AG04450 (cell line): ENCODE measurements around the gene TTC28. TPM values are rescaled to one million over a fixed set of nuclear protein-coding genes. Genes with fewer than 3 reads are reported as not detected.

Experiments used
- CTCF ChIA-PET: fragments of 300-600, 350-600 bp; formaldehyde crosslinking; extraction: SDS; loops from one replicate; lab custom pipeline; 2022; ENCODE audit warnings: antibody characterized with exemption, inconsistent platforms; lab: Charles Lee
- POLR2A ChIA-PET: fragments of 350-600 bp; formaldehyde crosslinking; extraction: SDS; loops from one replicate; lab custom pipeline; 2021; ENCODE audit warnings: antibody characterized with exemption, inconsistent platforms; lab: Yijun Ruan, JAX
- DNase-seq: peaks from one replicate; pipeline ENCODE4 v3.0.0-alpha.2; 2011; ENCODE audit warnings: low read depth, low spot score
- H3K27ac ChIP-seq: one replicate; pipeline ENCODE4 v1.5.1; 2012; ENCODE audit warnings: low read depth, low read length, control low read depth
- H3K27me3 ChIP-seq: one replicate; pipeline ENCODE4 v1.6.0; 2012; ENCODE audit warnings: low read length; ENCODE audit not compliant: control insufficient read depth, insufficient read depth
- H3K4me3 ChIP-seq: 2 replicates; pipeline ENCODE4 v1.5.1; 2011; ENCODE audit warnings: mild to moderate bottlenecking, low read depth, low read length, control low read depth
- H3K9me3 ChIP-seq: 2 replicates; pipeline ENCODE4 v1.5.1; 2012; ENCODE audit warnings: low read length; ENCODE audit not compliant: control insufficient read depth, insufficient read depth
- polyA plus RNA-seq: library from polyadenylated mRNA; depleted of rRNA; stranded (reverse); fragments of >200 nt; gene quantifications from 2 replicates; pipeline ENCODE4 v1.2.3, GENCODE V29; 2011
- TF ChIP-seq, protein P1 (sequence below): IDR thresholded peaks from 2 replicates; pipeline ENCODE4 v1.5.1; 2011; ENCODE audit warnings: low read depth, low read length, control low read depth, inconsistent platforms

The TTC28 gene
- polyA plus RNA-seq, 1 experiment = 11.2 TPM

DNA sequence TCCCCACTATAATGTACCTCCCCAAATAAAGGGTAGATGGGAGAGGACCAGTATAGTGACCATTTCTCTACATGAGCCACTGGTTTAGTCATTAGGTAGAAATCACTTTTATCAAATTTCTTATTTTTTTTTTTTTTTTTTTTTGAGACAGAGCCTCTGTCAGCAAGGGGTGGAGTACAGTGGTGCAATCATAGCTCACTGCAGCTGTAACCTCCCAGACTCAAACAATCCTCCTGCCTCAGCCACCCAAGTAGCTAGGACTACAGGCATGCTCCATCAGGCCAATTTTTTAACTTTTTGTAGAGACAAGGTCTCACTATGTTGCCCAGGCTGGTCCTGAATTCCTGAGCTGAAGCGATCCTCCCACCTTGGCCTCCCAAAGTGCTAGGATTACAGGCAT, 322.4 kb downstream of the TTC28 start:
- Histone ChIP-seq H3K27me3 (no peaks in the 10 kb centered on the region), H3K27ac (no peak overlapping the region), H3K9me3 (no peaks in the 10 kb centered on the region), H3K4me3 (no peak overlapping the region)
- ChIA-PET CTCF (interaction anchor here (0.6 kb wide), 1 partner anchor 40 kb away, joined by 3 read pairs; no protein-coding TSS in a partner anchor), POLR2A (no interaction called here)
- TF ChIP-seq, protein P1, sequence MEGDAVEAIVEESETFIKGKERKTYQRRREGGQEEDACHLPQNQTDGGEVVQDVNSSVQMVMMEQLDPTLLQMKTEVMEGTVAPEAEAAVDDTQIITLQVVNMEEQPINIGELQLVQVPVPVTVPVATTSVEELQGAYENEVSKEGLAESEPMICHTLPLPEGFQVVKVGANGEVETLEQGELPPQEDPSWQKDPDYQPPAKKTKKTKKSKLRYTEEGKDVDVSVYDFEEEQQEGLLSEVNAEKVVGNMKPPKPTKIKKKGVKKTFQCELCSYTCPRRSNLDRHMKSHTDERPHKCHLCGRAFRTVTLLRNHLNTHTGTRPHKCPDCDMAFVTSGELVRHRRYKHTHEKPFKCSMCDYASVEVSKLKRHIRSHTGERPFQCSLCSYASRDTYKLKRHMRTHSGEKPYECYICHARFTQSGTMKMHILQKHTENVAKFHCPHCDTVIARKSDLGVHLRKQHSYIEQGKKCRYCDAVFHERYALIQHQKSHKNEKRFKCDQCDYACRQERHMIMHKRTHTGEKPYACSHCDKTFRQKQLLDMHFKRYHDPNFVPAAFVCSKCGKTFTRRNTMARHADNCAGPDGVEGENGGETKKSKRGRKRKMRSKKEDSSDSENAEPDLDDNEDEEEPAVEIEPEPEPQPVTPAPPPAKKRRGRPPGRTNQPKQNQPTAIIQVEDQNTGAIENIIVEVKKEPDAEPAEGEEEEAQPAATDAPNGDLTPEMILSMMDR = no peak
- no peak for DNase-seq

DNA sequence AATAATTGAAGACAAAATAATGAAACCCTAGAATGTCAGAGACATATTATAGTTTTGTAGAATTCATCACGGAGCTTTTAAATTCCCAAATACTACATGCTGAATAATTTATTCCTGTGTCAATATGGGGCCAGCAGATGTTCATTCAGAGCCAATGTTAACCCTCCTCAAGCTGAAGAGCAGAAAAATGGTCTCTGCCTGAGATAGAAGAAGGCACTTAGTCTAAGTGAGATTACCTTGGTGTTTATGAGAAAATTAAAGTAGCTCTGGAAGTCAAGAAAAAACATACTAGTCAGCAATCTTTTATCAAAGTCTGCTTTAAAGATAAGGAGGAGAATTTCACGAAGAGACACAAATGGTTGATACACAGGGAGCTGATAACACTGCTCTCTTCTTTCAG, 328.2 kb downstream of the TTC28 start:
- no peak overlapping the region for H3K4me3 ChIP-seq
- DNase-seq = no peak
- H3K9me3 ChIP-seq = no peaks in the 10 kb centered on the region
- H3K27me3 ChIP-seq = no peaks in the 10 kb centered on the region
- TF ChIP-seq, protein P1 = no peak
- CTCF ChIA-PET = no interaction called here
- no peak overlapping the region for H3K27ac ChIP-seq
- POLR2A ChIA-PET = no interaction called here

DNA sequence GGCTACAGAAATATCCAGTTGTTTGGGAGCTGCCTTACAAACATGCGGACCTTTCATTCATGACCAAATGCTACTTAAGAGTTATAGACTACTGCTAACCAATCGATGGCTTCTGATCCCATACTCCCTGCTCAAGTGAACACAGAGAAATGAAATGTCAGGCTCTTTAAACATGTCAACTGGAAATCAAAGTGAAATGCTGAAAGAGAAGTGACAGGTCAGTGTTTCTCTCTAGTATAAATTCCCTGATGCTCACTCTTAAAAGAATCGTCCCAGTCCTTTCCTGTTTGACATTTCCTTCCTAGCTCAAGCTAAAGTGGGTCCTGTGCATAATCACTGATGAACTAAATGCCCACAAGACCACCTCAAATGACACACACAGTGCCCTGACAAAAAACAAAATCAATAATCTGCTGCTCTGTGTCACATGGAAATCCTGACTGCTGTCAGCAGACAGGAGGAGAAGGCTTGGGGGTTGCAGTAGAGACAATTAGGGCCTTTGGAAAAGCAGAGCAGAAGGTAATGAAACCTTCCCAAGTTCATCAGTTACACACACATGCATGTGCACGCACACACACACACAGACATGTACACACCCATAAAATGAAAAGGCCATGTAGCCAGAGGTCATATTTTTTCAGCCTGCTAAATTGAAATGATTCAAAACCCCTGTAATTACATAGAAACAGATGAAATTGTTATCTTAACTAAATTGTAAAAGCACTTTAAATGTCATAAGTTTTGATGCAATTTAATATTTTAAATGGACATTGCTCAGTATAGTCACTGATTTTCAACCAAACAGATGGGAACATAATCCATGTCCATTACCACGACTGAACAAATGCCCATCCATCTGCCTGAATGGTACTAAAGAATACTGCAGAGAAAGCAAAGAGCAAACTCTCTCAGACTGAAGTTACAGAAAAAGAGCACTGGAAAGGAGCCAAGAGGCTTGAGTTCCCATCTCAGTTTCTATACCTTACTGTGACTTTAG, 330.7 kb downstream of the TTC28 start:
- no peak for DNase-seq
- POLR2A ChIA-PET = no interaction called here
- TF ChIP-seq, protein P1 = no peak
- CTCF ChIA-PET = no interaction called here
- no peak overlapping the region for H3K4me3 ChIP-seq
- no peaks in the 10 kb centered on the region for H3K27me3 ChIP-seq
- H3K9me3 ChIP-seq = no peaks in the 10 kb centered on the region
- H3K27ac ChIP-seq = no peak overlapping the region

DNA sequence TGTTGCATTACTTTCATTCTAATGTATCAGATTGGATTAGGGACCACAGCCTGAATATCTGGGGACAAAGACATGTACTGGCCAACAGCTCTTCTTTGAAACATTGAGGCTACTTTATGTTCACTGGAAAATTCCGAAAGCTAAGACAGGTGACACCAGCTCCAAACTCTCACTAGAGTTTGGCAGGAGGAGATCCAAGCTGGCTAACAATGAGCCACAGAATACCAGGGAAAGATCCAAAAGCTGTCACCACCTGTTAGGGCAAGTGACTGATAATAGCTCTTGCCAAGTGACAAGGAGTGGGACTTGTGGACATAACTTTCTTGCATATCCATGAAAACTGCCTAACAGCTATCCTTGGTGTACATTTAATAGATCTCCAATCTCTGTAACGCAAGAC, 333.3 kb downstream of the TTC28 start:
- CTCF ChIA-PET = no interaction called here
- TF ChIP-seq, protein P1 = no peak
- Histone ChIP-seq H3K27ac (no peak overlapping the region), H3K4me3 (no peak overlapping the region), H3K27me3 (no peaks in the 10 kb centered on the region), H3K9me3 (no peaks in the 10 kb centered on the region)
- DNase-seq = no peak
- POLR2A ChIA-PET = no interaction called here
